Measurements from ENCODE around the gene TTC38.

DNA sequence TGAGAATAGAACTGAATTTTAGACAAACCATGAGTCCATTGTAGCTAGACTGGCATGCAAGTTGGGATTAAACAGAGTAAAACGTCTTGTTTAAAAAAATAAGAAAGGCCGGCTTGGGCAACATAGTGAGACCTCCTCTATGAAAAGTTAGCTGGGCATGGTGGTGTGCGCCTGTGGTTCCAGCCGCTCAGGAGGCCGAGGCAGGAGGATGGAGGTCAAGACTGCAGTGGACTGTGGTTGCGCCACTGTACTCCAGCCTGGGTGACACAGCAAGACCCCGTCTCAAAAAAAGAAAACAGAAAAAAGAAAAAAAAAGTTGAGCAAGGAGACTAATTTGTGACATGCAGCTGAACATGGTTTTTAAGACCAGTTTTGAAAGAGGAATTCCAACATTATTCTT is 41.2 kb upstream of the TTC38 start:
- TF ChIP-seq POLR2A (IDR thresholded peaks at IDR 0.05) (no peak), EP300 (IDR thresholded peaks at IDR 0.05) (no peak)
- TF ChIP-seq, protein P1, sequence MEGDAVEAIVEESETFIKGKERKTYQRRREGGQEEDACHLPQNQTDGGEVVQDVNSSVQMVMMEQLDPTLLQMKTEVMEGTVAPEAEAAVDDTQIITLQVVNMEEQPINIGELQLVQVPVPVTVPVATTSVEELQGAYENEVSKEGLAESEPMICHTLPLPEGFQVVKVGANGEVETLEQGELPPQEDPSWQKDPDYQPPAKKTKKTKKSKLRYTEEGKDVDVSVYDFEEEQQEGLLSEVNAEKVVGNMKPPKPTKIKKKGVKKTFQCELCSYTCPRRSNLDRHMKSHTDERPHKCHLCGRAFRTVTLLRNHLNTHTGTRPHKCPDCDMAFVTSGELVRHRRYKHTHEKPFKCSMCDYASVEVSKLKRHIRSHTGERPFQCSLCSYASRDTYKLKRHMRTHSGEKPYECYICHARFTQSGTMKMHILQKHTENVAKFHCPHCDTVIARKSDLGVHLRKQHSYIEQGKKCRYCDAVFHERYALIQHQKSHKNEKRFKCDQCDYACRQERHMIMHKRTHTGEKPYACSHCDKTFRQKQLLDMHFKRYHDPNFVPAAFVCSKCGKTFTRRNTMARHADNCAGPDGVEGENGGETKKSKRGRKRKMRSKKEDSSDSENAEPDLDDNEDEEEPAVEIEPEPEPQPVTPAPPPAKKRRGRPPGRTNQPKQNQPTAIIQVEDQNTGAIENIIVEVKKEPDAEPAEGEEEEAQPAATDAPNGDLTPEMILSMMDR (IDR thresholded peaks at IDR 0.05): no peak
